HEK293 (cell line): Measurements from ENCODE around the gene MED13L.

ENCODE experiments used
- CTCF ChIP-seq: fragments of 450-650 bp; formaldehyde crosslinking; IDR thresholded peaks from 2 replicates; pipeline ENCODE4 v1.5.1; 2016; ENCODE audit warnings: missing biosample characterization, missing genetic modification characterization
- TSHZ1 ChIP-seq: fragments of 450-650 bp; formaldehyde crosslinking; IDR thresholded peaks from 2 replicates; pipeline ENCODE4 v1.5.1; 2016; ENCODE audit warnings: missing biosample characterization, missing genetic modification characterization, borderline replicate concordance
- ZNF362 ChIP-seq: fragments of 450-650 bp; formaldehyde crosslinking; IDR thresholded peaks from 2 replicates; pipeline ENCODE4 v1.5.1; 2016; ENCODE audit warnings: missing biosample characterization, missing genetic modification characterization
- ZNF398 ChIP-seq: fragments of 450-650 bp; formaldehyde crosslinking; IDR thresholded peaks from 2 replicates; pipeline ENCODE4 v1.5.1; 2017; ENCODE audit warnings: missing biosample characterization, missing genetic modification characterization
- ZNF639 ChIP-seq: fragments of 450-650 bp; formaldehyde crosslinking; IDR thresholded peaks from 2 replicates; pipeline ENCODE4 v1.5.1; 2016; ENCODE audit warnings: missing biosample characterization, missing genetic modification characterization

GRCh38 chr12:116128779-116129178 is 148.7 kb downstream of the MED13L start:
- no peak for TF ChIP-seq ZNF639 (tag by site-specific recombination)
- TF ChIP-seq CTCF (tag by site-specific recombination) = no peak
- no peak for TF ChIP-seq ZNF362 (tag by site-specific recombination)
- TF ChIP-seq ZNF398 (tag by site-specific recombination) = no peak
- no peak for TF ChIP-seq TSHZ1 (tag by site-specific recombination)
